C4-2B (cell line): ENCODE results near the gene CSNK1A1.

Source experiments
- CTCF ChIP-seq: fragments of 450-650 bp; conservative IDR thresholded peaks from 2 replicates; pipeline ENCODE4 v1.5.1; 2017; ENCODE audit warnings: mild to moderate bottlenecking
- ZFX ChIP-seq: fragments of 450-650 bp; IDR thresholded peaks from 2 replicates; pipeline ENCODE4 v1.6.1; 2017

- TF ChIP-seq CTCF = no peak
- TF ChIP-seq ZFX = no peak
Measured at GRCh38 chr5:149544028-149544420, 7.2 kb downstream of the CSNK1A1 start.
